HEK293 (cell line): ENCODE data around the gene ZBTB48.

Experiments
- BCL11B ChIP-seq: fragments of 450-650 bp; formaldehyde crosslinking; IDR thresholded peaks from 2 replicates; pipeline ENCODE4 v1.5.1; 2016; ENCODE audit warnings: low read depth, missing biosample characterization, missing genetic modification characterization
- KLF8 ChIP-seq: fragments of 450-650 bp; formaldehyde crosslinking; IDR thresholded peaks from 2 replicates; pipeline ENCODE4 v1.5.1; 2016; ENCODE audit warnings: missing biosample characterization, missing genetic modification characterization
- MZF1 ChIP-seq: fragments of 450-650 bp; formaldehyde crosslinking; IDR thresholded peaks from 2 replicates; pipeline ENCODE4 v1.5.1; 2017; ENCODE audit warnings: missing biosample characterization, missing genetic modification characterization, borderline replicate concordance
- OVOL3 ChIP-seq: fragments of 450-650 bp; formaldehyde crosslinking; IDR thresholded peaks from 2 replicates; pipeline ENCODE4 v1.5.1; 2016; ENCODE audit warnings: missing biosample characterization, missing genetic modification characterization
- PRDM1 ChIP-seq: fragments of 450-650 bp; formaldehyde crosslinking; IDR thresholded peaks from 2 replicates; pipeline ENCODE4; 2016; ENCODE audit warnings: missing biosample characterization, missing genetic modification characterization
- YY1 ChIP-seq: fragments of 450-650 bp; formaldehyde crosslinking; IDR thresholded peaks from 2 replicates; pipeline ENCODE4 v1.5.1; 2018; ENCODE audit warnings: missing biosample characterization, missing genetic modification characterization
- YY2 ChIP-seq: fragments of 450-650 bp; formaldehyde crosslinking; IDR thresholded peaks from 2 replicates; pipeline ENCODE4 v1.5.1; 2016; ENCODE audit warnings: missing biosample characterization, missing genetic modification characterization
- ZBTB21 ChIP-seq: fragments of 450-650 bp; formaldehyde crosslinking; IDR thresholded peaks from 2 replicates; pipeline ENCODE4 v1.5.1; 2017; ENCODE audit warnings: missing biosample characterization, missing genetic modification characterization
- ZFP3 ChIP-seq: fragments of 450-650 bp; formaldehyde crosslinking; IDR thresholded peaks from 2 replicates; pipeline ENCODE4 v1.5.1; 2016; ENCODE audit warnings: low read depth, missing biosample characterization, missing genetic modification characterization
- ZIC2 ChIP-seq: fragments of 450-650 bp; formaldehyde crosslinking; IDR thresholded peaks from 2 replicates; pipeline ENCODE4 v1.5.1; 2016; ENCODE audit warnings: missing biosample characterization, missing genetic modification characterization
- ZNF114 ChIP-seq: fragments of 450-650 bp; formaldehyde crosslinking; IDR thresholded peaks from 2 replicates; pipeline ENCODE4 v1.5.0; 2017; ENCODE audit warnings: missing biosample characterization, missing genetic modification characterization
- ZNF132 ChIP-seq: fragments of 450-650 bp; formaldehyde crosslinking; IDR thresholded peaks from 2 replicates; pipeline ENCODE4 v1.5.1; 2017; ENCODE audit warnings: missing biosample characterization, missing genetic modification characterization, borderline replicate concordance
- ZNF155 ChIP-seq: fragments of 450-650 bp; formaldehyde crosslinking; IDR thresholded peaks from 2 replicates; pipeline ENCODE4 v1.5.1; 2016; ENCODE audit warnings: missing biosample characterization, missing genetic modification characterization
- ZNF202 ChIP-seq: fragments of 450-650 bp; formaldehyde crosslinking; IDR thresholded peaks from 2 replicates; pipeline ENCODE4 v1.5.1; 2016; ENCODE audit warnings: missing biosample characterization, missing genetic modification characterization, borderline replicate concordance
- ZNF239 ChIP-seq: fragments of 450-650 bp; formaldehyde crosslinking; IDR thresholded peaks from 2 replicates; pipeline ENCODE4 v1.5.1; 2016; ENCODE audit warnings: missing biosample characterization, missing genetic modification characterization
- ZNF426 ChIP-seq: fragments of 450-650 bp; formaldehyde crosslinking; IDR thresholded peaks from 2 replicates; pipeline ENCODE4 v1.5.1; 2017; ENCODE audit warnings: missing biosample characterization, missing genetic modification characterization, mild to moderate bottlenecking, inconsistent platforms, moderate library complexity
- ZNF433 ChIP-seq: fragments of 450-650 bp; formaldehyde crosslinking; IDR thresholded peaks from 2 replicates; pipeline ENCODE4 v1.5.1; 2016; ENCODE audit warnings: missing biosample characterization, missing genetic modification characterization, low read depth
- ZNF48 ChIP-seq: fragments of 450-650 bp; formaldehyde crosslinking; IDR thresholded peaks from 2 replicates; pipeline ENCODE4 v1.5.1; 2016; ENCODE audit warnings: missing biosample characterization, missing genetic modification characterization
- ZNF510 ChIP-seq: fragments of 450-650 bp; formaldehyde crosslinking; IDR thresholded peaks from 2 replicates; pipeline ENCODE4 v1.5.1; 2018; ENCODE audit warnings: mild to moderate bottlenecking, missing genetic modification characterization, missing biosample characterization; ENCODE audit not compliant: insufficient replicate concordance
- ZNF585B ChIP-seq: fragments of 450-650 bp; formaldehyde crosslinking; IDR thresholded peaks from 2 replicates; pipeline ENCODE4 v1.5.1; 2016; ENCODE audit warnings: missing biosample characterization, missing genetic modification characterization
- ZNF596 ChIP-seq: fragments of 450-650 bp; IDR thresholded peaks from 2 replicates; pipeline ENCODE4 v1.5.0; 2018; ENCODE audit warnings: missing biosample characterization, mild to moderate bottlenecking, missing genetic modification characterization, moderate library complexity
- ZNF629 ChIP-seq: fragments of 450-650 bp; formaldehyde crosslinking; IDR thresholded peaks from 2 replicates; pipeline ENCODE4 v1.5.1; 2017; ENCODE audit warnings: missing biosample characterization, missing genetic modification characterization
- ZNF664 ChIP-seq: fragments of 450-650 bp; formaldehyde crosslinking; IDR thresholded peaks from 2 replicates; pipeline ENCODE4 v1.5.1; 2016; ENCODE audit warnings: missing biosample characterization, missing genetic modification characterization
- ZNF76 ChIP-seq: fragments of 450-650 bp; formaldehyde crosslinking; IDR thresholded peaks from 2 replicates; pipeline ENCODE4; 2016; ENCODE audit warnings: low read depth, missing biosample characterization, missing genetic modification characterization, borderline replicate concordance
- ZNF785 ChIP-seq: fragments of 450-650 bp; formaldehyde crosslinking; IDR thresholded peaks from 2 replicates; pipeline ENCODE4 v1.5.1; 2016; ENCODE audit warnings: missing biosample characterization, missing genetic modification characterization
- ZNF792 ChIP-seq: fragments of 450-650 bp; formaldehyde crosslinking; IDR thresholded peaks from 2 replicates; pipeline ENCODE4 v1.5.1; 2016; ENCODE audit warnings: missing biosample characterization, missing genetic modification characterization
- ZNF837 ChIP-seq: fragments of 450-650 bp; formaldehyde crosslinking; IDR thresholded peaks from 2 replicates; pipeline ENCODE4 v1.5.1; 2016; ENCODE audit warnings: missing biosample characterization, missing genetic modification characterization
- TF ChIP-seq, protein P1 (sequence below): fragments of 450-650 bp; formaldehyde crosslinking; IDR thresholded peaks from 2 replicates; pipeline ENCODE4 v1.5.1; 2016; ENCODE audit warnings: missing biosample characterization, missing genetic modification characterization
- TF ChIP-seq, protein P2 (sequence below): fragments of 450-650 bp; formaldehyde crosslinking; IDR thresholded peaks from 2 replicates; pipeline ENCODE4 v1.5.1; 2016; ENCODE audit warnings: missing biosample characterization, missing genetic modification characterization, borderline replicate concordance
- TF ChIP-seq, protein P3 (sequence below): fragments of 450-650 bp; formaldehyde crosslinking; IDR thresholded peaks from 2 replicates; pipeline ENCODE4 v1.5.0; 2017; ENCODE audit warnings: missing biosample characterization, missing genetic modification characterization, borderline replicate concordance
- TF ChIP-seq, protein P4 (sequence below): fragments of 450-650 bp; formaldehyde crosslinking; IDR thresholded peaks from 2 replicates; pipeline ENCODE4 v1.5.1; 2016; ENCODE audit warnings: missing biosample characterization, missing genetic modification characterization

The ZBTB48 gene

DNA sequence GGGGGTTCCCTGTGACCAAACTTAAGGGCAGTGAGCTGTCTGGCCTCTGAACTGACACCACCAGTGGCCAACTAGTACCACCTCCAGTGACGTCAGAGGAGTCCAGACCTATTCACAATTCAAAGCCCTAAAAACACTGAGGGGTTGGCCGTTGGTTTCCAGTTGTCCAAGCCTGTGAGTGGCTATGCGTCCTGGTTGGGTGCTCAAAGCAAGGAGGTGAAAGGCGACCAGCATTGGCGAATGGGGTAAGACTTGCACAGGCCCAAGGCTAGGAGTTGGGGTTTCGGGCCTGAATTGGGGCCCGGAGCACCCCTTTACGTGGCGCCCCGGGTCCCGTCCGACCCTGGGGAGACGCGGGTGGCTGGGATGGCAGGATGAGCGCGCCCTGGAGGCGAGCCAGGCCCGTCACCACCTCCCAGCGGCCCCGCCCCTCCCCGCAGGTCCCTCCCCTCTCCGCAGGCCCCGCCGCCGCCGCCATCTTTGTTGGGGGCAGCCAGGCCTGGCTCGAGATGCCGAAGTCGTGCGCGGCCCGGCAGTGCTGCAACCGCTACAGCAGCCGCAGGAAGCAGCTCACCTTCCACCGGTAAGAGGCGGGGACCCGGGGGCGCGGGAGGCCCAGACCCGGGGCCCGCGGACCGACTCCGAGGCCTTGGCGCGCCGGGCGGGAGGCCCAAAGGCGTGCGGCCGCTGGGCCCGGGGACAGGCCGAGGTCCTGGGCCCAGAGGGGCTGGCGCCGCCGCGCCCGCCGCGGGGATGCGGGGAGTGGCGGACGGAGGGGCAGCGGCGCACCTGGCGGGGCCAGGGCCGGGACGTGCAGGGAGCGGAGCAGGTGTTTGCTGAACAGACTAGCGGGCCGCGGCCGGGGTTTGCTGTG, 45.2 kb downstream of the ZBTB48 start, which contains the start of gene THAP3 (continued):
- TF ChIP-seq, protein P1, sequence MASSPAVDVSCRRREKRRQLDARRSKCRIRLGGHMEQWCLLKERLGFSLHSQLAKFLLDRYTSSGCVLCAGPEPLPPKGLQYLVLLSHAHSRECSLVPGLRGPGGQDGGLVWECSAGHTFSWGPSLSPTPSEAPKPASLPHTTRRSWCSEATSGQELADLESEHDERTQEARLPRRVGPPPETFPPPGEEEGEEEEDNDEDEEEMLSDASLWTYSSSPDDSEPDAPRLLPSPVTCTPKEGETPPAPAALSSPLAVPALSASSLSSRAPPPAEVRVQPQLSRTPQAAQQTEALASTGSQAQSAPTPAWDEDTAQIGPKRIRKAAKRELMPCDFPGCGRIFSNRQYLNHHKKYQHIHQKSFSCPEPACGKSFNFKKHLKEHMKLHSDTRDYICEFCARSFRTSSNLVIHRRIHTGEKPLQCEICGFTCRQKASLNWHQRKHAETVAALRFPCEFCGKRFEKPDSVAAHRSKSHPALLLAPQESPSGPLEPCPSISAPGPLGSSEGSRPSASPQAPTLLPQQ (tag by site-specific recombination) = peak; percentile 53; the same call in 1 of the 2 replicates
- TF ChIP-seq ZNF664 (tag by site-specific recombination) (no peak), ZNF114 (tag by site-specific recombination) (no peak), MZF1 (tag by site-specific recombination) (no peak), ZNF132 (tag by site-specific recombination) (no peak), PRDM1 (tag by site-specific recombination) (no peak), ZNF596 (tag by site-specific recombination) (0 out of 2 replicates have a peak, but pooled peaks have one; percentile 14), ZNF585B (tag by site-specific recombination) (no peak), ZFP3 (tag by site-specific recombination) (no peak), ZNF629 (peak; percentile 94), OVOL3 (no peak), ZNF76 (peak; percentile 85), YY1 (tag by site-specific recombination) (peak; percentile 90), ZNF239 (tag by site-specific recombination) (no peak), ZNF510 (tag by site-specific recombination) (no peak), BCL11B (tag by site-specific recombination) (no peak), ZNF792 (no peak), YY2 (tag by site-specific recombination) (peak; percentile 55; the same call in 1 of the 2 replicates), ZNF433 (tag by site-specific recombination) (no peak), ZIC2 (tag by site-specific recombination) (no peak), ZNF785 (no peak), ZBTB21 (peak; percentile 76), ZNF202 (tag by site-specific recombination) (no peak), ZNF426 (tag by site-specific recombination) (no peak), KLF8 (peak; percentile 88), ZNF837 (tag by site-specific recombination) (no peak), ZNF48 (no peak), ZNF155 (no peak)
- TF ChIP-seq, protein P2, sequence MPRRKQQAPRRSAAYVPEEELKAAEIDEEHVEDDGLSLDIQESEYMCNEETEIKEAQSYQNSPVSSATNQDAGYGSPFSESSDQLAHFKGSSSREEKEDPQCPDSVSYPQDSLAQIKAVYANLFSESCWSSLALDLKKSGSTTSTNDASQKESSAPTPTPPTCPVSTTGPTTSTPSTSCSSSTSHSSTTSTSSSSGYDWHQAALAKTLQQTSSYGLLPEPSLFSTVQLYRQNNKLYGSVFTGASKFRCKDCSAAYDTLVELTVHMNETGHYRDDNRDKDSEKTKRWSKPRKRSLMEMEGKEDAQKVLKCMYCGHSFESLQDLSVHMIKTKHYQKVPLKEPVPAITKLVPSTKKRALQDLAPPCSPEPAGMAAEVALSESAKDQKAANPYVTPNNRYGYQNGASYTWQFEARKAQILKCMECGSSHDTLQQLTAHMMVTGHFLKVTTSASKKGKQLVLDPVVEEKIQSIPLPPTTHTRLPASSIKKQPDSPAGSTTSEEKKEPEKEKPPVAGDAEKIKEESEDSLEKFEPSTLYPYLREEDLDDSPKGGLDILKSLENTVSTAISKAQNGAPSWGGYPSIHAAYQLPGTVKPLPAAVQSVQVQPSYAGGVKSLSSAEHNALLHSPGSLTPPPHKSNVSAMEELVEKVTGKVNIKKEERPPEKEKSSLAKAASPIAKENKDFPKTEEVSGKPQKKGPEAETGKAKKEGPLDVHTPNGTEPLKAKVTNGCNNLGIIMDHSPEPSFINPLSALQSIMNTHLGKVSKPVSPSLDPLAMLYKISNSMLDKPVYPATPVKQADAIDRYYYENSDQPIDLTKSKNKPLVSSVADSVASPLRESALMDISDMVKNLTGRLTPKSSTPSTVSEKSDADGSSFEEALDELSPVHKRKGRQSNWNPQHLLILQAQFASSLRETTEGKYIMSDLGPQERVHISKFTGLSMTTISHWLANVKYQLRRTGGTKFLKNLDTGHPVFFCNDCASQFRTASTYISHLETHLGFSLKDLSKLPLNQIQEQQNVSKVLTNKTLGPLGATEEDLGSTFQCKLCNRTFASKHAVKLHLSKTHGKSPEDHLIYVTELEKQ (tag by site-specific recombination) = no peak
- TF ChIP-seq, protein P3, sequence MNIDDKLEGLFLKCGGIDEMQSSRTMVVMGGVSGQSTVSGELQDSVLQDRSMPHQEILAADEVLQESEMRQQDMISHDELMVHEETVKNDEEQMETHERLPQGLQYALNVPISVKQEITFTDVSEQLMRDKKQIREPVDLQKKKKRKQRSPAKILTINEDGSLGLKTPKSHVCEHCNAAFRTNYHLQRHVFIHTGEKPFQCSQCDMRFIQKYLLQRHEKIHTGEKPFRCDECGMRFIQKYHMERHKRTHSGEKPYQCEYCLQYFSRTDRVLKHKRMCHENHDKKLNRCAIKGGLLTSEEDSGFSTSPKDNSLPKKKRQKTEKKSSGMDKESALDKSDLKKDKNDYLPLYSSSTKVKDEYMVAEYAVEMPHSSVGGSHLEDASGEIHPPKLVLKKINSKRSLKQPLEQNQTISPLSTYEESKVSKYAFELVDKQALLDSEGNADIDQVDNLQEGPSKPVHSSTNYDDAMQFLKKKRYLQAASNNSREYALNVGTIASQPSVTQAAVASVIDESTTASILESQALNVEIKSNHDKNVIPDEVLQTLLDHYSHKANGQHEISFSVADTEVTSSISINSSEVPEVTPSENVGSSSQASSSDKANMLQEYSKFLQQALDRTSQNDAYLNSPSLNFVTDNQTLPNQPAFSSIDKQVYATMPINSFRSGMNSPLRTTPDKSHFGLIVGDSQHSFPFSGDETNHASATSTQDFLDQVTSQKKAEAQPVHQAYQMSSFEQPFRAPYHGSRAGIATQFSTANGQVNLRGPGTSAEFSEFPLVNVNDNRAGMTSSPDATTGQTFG = no peak
- TF ChIP-seq, protein P4, sequence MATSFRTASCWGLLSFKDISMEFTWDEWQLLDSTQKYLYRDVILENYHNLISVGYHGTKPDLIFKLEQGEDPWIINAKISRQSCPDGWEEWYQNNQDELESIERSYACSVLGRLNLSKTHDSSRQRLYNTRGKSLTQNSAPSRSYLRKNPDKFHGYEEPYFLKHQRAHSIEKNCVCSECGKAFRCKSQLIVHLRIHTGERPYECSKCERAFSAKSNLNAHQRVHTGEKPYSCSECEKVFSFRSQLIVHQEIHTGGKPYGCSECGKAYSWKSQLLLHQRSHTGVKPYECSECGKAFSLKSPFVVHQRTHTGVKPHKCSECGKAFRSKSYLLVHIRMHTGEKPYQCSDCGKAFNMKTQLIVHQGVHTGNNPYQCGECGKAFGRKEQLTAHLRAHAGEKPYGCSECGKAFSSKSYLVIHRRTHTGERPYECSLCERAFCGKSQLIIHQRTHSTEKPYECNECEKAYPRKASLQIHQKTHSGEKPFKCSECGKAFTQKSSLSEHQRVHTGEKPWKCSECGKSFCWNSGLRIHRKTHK = no peak
